ENCODE measurements around the gene SPINK8.
A peak's percentile ranks its signal among the peaks of the same experiment; 100 is the strongest.
"Not testable (repeated sequence)": the region's sequence is repeated elsewhere in the genome, so short reads cannot be mapped to it uniquely, and the experiment has no call there.

The SPINK8 gene

GRCh38 chr3:48273594-48274211 lies 59.8 kb downstream of the SPINK8 start:
- no peak overlapping the region for H3K4me3 Mint-ChIP-seq
- DNase-seq (peak; percentile 51 to 53), ATAC-seq (peak; percentile 38)
- no peaks in the 10 kb centered on the region for H3K9me3 Mint-ChIP-seq
- H3K4me1 Mint-ChIP-seq: peaks cover 26% of the 10 kb centered on the region
- no peaks in the 10 kb centered on the region for H3K27me3 Mint-ChIP-seq
- H3K27ac Mint-ChIP-seq: no peak overlapping the region

GRCh38 chr3:48271763-48272498 lies 61.5 kb downstream of the SPINK8 start:
- H3K27ac Mint-ChIP-seq: no peak overlapping the region
- no peaks in the 10 kb centered on the region for H3K9me3 Mint-ChIP-seq
- DNase-seq: no peak
- no peak for ATAC-seq
- H3K4me3 Mint-ChIP-seq: no peak overlapping the region
- H3K27me3 Mint-ChIP-seq: no peaks in the 10 kb centered on the region
- H3K4me1 Mint-ChIP-seq: peaks cover 43% of the 10 kb centered on the region

- not testable (repeated sequence) for ATAC-seq, DNase-seq, H3K27ac Mint-ChIP-seq, H3K4me3 Mint-ChIP-seq, H3K27me3 Mint-ChIP-seq, H3K9me3 Mint-ChIP-seq
- H3K4me1 Mint-ChIP-seq: peaks cover 47% of the 10 kb centered on the region
These were observed 62.2 kb downstream of the SPINK8 start for GRCh38 chr3:48271223-48271622.

GRCh38 chr3:48270306-48270705 lies 63.2 kb downstream of the SPINK8 start:
- DNase-seq: no peak
- no peak for ATAC-seq
- H3K27ac Mint-ChIP-seq: no peak overlapping the region
- H3K9me3 Mint-ChIP-seq: no peaks in the 10 kb centered on the region
- peaks cover 47% of the 10 kb centered on the region for H3K4me1 Mint-ChIP-seq
- no peak overlapping the region for H3K4me3 Mint-ChIP-seq
- H3K27me3 Mint-ChIP-seq: no peaks in the 10 kb centered on the region

- Mint-ChIP-seq H3K4me1 (peaks cover 47% of the 10 kb centered on the region), H3K9me3 (no peaks in the 10 kb centered on the region), H3K4me3 (peak overlapping the region; percentile 73 to 75), H3K27me3 (no peaks in the 10 kb centered on the region), H3K27ac (peak overlapping the region; percentile 22 to 95)
- no peak for DNase-seq
- ATAC-seq: no peak
These were observed 63.9 kb downstream of the SPINK8 start for GRCh38 chr3:48269592-48269991.

GRCh38 chr3:48268936-48269561 lies 64.4 kb downstream of the SPINK8 start:
- peak; percentile 41 to 42 for DNase-seq
- Mint-ChIP-seq H3K9me3 (no peaks in the 10 kb centered on the region), H3K4me1 (peaks cover 47% of the 10 kb centered on the region), H3K27ac (peak overlapping the region; percentile 85 to 95), H3K27me3 (no peaks in the 10 kb centered on the region), H3K4me3 (peak overlapping the region; percentile 73 to 75)
- peak; percentile 43 for ATAC-seq

GRCh38 chr3:48268381-48268935 lies 65.0 kb downstream of the SPINK8 start:
- Mint-ChIP-seq H3K4me1 (peaks cover 43% of the 10 kb centered on the region), H3K9me3 (no peaks in the 10 kb centered on the region), H3K27me3 (no peaks in the 10 kb centered on the region), H3K27ac (peak overlapping the region; percentile 85 to 95), H3K4me3 (peak overlapping the region; percentile 73 to 75)
- DNase-seq (peak; percentile 83 to 89), ATAC-seq (peak; percentile 99)

- H3K27me3 Mint-ChIP-seq: no peaks in the 10 kb centered on the region
- H3K27ac Mint-ChIP-seq: peak overlapping the region; percentile 82 to 93
- DNase-seq (no peak), ATAC-seq (no peak)
- peak overlapping the region; percentile 73 to 75 for H3K4me3 Mint-ChIP-seq
- no peaks in the 10 kb centered on the region for H3K9me3 Mint-ChIP-seq
- peaks cover 41% of the 10 kb centered on the region for H3K4me1 Mint-ChIP-seq
These were observed 65.7 kb downstream of the SPINK8 start for GRCh38 chr3:48267782-48268181.

- no peak overlapping the region for H3K27ac Mint-ChIP-seq
- no peak overlapping the region for H3K4me3 Mint-ChIP-seq
- peaks cover 16% of the 10 kb centered on the region for H3K4me1 Mint-ChIP-seq
- peaks cover 0 to 5% of the 10 kb centered on the region in 2 donors for H3K9me3 Mint-ChIP-seq
- H3K27me3 Mint-ChIP-seq: no peaks in the 10 kb centered on the region
- ATAC-seq: no peak
- no peak for DNase-seq
These were observed 74.9 kb downstream of the SPINK8 start for GRCh38 chr3:48258530-48258929.

Data from stimulated activated naive CD8-positive, alpha-beta T cell treated with anti-CD3 and anti-CD28 coated beads, Interleukin-15, amount 100 ng/mL, for 72 hours (primary cell).